ENCODE results near the gene CD4.

The CD4 gene

DNA sequence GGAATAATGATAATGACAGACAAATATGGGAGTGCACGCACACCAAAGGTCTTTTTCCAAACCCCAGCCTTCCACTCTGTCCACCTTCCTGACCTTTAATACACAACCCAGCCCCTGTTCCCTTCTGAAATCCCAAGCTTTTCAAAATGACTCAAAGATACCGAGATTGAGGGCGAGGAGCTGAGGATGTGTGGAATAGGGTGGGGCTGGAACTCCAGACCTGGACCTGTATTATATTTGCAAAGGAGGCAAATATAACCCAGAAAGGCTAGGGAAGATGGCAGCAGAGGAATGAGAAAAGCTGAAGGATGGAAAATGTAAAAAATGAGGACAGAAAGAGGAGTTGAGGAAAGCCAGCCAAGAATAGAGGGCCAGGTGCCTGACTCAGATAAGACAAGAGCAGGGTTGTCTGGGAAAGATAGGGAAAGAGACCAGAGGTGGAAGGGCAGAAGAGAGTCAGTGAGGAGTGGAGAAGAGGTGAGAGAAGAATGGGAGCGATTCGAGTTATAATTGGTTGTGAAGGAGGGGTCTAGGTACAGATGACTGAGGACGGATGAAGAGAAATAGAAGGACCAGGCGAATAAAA lies 24.2 kb upstream of the CD4 start:
- DNase-seq (ENCODE audit: low read depth in 2 of 2), result no peak

DNA sequence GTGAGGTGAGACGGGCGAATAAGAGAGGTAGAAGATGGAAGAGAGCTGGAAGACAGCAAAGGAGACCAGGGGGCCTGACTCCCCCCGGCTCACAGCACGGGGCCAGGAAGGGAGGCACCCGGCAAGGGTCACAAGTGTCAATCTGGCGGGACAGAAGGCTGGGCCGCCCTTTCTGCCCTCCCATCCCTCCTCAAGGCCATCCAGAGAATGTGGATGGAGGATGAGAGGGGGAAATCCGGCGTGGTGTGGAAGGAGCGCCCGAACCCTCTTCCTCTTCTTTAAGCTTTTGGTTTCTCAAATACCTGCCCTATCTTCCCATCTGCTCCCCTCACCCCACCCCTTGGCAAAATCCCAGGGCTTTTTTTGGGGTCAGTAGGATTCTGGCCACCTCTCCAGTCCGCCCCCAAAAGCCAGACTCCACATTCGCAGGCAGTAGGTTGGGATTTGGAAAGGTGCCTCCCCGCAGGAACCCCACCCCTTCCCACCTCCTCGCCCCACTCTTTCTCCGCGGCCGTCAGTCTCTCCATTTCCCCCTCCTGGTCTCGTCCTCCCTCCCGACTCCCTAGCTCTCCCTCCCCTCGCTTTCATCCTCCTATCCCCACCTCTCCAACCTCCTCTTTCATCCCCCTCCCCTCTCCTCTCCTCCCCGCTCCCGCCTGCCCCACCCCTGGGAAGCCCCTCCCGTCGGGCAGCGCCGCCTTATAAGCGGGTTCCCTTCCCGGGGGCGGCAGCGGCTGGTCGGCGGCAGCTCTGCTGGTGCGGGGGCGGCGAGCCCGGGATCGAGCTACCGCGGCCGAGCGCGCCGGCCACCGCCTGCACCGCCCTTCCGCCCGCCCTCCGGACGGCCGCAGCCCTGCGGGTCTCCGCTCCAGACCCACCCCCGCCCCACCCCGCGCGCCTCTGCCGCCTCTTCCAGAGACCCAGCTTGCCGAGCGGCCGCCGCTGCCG lies 23.4 kb upstream of the CD4 start, which contains the start of gene PTMS:
Gene PTMS, plus strand, starts transcription at position 730 of the 948 bp plus-strand sequence. CDS start 343 bp downstream, outside the sequence.
- no peak for DNase-seq (ENCODE audit: low read depth in 2 of 2)

- DNase-seq (ENCODE audit: low read depth in 2 of 2), result peak in 1 of 2 donors; percentile 17
These were observed 22.5 kb upstream of the CD4 start for GRCh38 chr12:6766651-6767349.

GRCh38 chr12:6767353-6768319 lies 21.7 kb upstream of the CD4 start:
- no peak for DNase-seq (ENCODE audit: low read depth in 2 of 2)

DNA sequence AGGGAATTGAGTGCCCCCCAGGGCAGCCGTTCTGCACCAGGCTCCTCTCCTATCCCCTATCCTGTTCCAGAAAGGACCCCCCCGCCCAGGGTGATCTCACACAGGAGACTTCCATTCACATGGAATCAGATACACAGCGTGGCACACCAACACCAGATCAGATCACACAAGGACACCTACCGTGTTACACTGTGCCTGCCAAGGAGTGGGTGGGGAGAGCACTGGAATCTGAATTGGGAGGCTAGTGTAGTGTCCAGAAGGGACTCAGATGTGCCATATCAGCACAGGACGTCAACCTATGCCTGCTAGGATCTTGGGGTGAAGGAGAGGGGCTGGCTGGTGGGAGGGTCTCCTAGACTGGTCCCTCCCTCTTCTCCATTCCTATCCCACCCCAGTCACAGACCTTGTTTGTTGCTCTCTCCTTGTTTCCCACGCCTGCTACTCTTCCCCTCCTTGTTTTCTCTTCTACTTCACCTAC lies 20.9 kb upstream of the CD4 start:
- no peak for DNase-seq (ENCODE audit: low read depth in 2 of 2)

DNA sequence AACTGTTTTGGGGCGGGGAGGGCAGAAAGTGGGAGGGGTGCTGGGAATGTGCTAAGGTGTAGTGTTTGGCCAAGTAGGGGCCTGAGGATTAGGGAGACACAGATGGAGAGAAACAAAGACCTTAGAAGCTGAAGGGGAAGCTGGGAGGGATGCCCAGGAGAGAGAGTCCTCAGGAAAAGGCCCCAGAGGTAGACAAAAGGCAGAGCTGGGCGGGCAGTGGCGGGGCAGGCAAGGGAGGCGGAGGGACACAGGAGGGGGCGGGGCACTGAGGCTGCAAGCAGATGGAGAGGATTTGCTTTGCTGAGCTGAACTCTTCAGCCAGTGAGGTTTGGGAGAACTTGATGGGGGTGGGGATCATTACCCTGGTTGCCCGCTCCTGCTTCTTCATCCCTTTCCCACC lies 20.3 kb upstream of the CD4 start:
- no peak for DNase-seq (ENCODE audit: low read depth in 2 of 2)

- no peak for DNase-seq (ENCODE audit: low read depth in 2 of 2)
These were observed 19.7 kb upstream of the CD4 start for GRCh38 chr12:6769666-6770065.

GRCh38 chr12:6770094-6770493 lies 19.2 kb upstream of the CD4 start:
- DNase-seq (ENCODE audit: low read depth in 2 of 2), result no peak

- DNase-seq (ENCODE audit: low read depth in 2 of 2), result no peak
These were observed 18.7 kb upstream of the CD4 start for GRCh38 chr12:6770600-6770999.

DNA sequence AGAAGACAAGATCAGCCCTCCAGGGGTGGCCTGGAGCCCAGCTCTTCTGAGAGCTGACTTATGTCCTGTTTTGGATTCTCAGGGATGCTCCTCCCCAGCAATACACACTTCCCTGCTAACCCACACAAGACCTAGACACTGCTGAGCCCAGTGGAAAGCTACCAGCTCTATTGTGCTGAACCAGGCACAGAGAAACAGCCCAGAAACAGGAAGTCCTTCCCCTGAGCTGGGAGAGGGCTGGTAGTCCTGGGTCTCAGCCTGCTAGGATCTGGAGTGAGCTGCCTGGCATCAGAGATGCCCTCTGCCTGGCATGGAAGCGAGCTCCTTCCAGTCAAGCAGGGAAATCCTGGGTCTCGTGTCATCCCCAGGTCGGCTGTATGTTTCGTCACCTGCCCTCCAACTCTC lies 18.2 kb upstream of the CD4 start:
- DNase-seq (ENCODE audit: low read depth in 2 of 2), result no peak

DNA sequence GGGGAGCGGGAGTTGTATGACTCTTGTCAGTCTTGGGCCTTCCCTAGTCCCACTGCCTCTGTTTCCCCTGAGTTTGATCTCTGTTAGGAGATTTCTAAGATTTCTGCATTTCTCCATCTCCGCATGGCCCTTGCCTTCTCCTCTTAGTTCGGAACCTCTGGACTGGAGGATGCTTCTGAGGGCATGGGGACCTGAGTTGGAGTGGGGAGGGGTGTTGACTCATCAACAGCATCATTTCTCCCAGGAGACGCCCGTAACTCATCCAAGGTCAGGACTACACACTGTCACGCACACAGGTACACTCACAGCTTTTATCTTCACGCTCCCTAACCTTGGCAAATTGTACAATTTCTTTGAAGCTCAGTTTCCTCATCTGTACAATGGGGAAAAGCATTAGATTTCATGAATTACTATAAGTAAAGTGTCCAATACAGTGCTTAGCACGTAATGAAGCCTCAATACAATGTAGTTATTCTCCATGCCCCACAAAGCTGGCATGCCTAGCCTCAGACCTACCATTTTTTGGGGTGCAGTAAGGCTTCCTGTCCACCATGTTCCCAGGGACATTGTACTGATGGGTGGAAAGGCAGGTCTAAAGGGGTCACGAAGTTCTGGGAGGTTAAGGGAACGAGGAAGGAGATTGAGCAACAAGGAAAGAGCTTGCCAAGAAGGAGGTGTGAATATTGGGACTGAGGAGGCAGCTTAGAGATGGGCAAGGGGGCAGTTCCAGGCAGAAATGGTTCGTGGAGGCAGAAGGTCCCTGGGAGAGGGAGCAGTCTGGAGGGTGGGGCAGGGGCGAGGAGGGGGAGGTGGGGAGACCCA lies 17.6 kb upstream of the CD4 start:
- no peak for DNase-seq (ENCODE audit: low read depth in 2 of 2)

GRCh38 chr12:6772331-6772695 lies 17.0 kb upstream of the CD4 start, which contains the start of gene LAG3:
Gene LAG3 (plus strand): TSS chr12:6772520. CDS start chr12:6772853, 333 bp downstream.
- peak; percentile 45 to 46 for DNase-seq (ENCODE audit: low read depth in 2 of 2)

GRCh38 chr12:6772726-6773589 lies 16.4 kb upstream of the CD4 start:
- DNase-seq (ENCODE audit: low read depth in 2 of 2), result no peak

DNA sequence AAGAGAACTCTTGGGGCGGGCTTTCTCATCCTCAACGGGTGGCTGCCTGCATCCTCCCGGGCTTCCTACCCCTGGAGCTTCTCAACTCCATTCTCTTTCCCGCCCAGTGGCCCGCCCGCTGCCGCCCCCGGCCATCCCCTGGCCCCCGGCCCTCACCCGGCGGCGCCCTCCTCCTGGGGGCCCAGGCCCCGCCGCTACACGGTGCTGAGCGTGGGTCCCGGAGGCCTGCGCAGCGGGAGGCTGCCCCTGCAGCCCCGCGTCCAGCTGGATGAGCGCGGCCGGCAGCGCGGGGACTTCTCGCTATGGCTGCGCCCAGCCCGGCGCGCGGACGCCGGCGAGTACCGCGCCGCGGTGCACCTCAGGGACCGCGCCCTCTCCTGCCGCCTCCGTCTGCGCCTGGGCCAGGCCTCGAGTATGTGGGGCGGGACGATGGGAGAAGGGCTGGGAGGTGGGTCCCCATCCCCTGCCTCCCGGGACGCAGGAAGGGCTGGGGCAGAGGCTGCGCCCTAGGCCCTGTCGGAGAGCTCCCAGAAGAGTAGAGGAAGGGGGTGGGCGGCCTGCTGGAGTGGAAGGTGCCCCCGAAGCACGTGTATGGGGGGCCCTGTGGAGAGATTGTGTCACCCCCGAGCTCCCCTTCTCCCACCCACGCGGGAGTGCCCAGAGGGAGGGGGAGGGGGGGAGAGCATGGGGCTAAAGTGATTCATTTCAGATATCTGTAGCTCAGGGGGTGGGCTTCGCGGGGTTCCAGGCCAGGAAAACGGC lies 15.6 kb upstream of the CD4 start:
- DNase-seq (ENCODE audit: low read depth in 2 of 2), result peak; percentile 73 to 78

- peak in 1 of 2 donors; percentile 27 for DNase-seq (ENCODE audit: low read depth in 2 of 2)
These were observed 14.7 kb upstream of the CD4 start for GRCh38 chr12:6774499-6775062.

GRCh38 chr12:6775185-6776174 lies 13.8 kb upstream of the CD4 start:
- DNase-seq (ENCODE audit: low read depth in 2 of 2), result no peak

- no peak for DNase-seq (ENCODE audit: low read depth in 2 of 2)
These were observed 11.9 kb upstream of the CD4 start for GRCh38 chr12:6777386-6777785.
